ENCODE measurements around the gene ZNF768. TPM values are rescaled to one million over a fixed set of nuclear protein-coding genes. Genes with fewer than 3 reads are reported as not detected.
A peak's percentile ranks its signal among the peaks of the same experiment; 100 is the strongest.

ZNF768 gene
- total and polyA plus RNA-seq, 2 of the 13 experiments (the other 11 are each of a cell fraction or from before 2014, with no cell fraction given) = 26.7 to 34.4 TPM

DNA sequence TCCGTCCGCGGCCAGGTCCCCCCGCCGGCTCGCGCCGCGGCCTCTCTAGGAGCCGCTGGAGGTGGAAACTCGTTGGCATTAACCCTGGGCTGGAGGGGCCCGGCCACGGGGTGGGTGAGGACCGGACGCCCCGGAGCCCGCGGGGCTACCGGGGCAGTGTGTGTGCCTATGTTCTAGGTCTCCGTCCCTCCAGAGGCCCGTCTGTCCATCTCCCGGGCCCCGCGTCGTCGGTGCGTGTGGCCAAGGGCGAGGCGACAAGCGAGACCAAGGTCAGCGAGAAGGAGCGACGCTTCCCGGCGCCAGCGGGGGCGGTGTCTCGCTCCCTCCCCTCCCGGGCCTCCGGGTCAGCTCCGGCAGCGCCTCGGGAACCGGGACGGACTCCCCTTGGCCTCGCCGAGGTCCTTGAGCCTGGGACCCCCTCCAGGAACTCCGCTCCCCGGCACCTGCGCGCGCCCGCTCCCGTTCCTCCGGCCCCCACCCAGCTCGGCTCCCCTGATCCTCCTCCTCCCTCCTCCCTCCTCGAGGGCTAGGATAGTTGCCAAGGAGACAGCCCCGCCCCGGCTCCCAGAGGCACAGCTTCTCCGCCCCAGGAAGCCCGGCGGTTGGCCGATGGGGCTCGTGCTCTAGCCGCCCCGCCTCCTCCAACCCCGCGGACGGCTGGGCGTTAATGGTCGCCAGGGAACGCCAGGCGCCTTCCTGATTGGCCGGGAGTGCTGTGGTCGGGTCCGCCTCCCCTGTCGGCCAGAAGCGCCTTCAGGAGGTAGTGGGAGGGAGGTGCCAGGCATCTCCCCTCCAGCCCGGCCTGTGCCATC lies 663 bp upstream of the ZNF768 start (continued):
- TF ChIP-seq, protein P1, sequence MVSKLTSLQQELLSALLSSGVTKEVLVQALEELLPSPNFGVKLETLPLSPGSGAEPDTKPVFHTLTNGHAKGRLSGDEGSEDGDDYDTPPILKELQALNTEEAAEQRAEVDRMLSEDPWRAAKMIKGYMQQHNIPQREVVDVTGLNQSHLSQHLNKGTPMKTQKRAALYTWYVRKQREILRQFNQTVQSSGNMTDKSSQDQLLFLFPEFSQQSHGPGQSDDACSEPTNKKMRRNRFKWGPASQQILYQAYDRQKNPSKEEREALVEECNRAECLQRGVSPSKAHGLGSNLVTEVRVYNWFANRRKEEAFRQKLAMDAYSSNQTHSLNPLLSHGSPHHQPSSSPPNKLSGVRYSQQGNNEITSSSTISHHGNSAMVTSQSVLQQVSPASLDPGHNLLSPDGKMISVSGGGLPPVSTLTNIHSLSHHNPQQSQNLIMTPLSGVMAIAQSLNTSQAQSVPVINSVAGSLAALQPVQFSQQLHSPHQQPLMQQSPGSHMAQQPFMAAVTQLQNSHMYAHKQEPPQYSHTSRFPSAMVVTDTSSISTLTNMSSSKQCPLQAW (CRISPR knock-in tag; IDR thresholded peaks at IDR 0.05) = peak; percentile 79; the same call in 1 of the 2 replicates
- TF ChIP-seq, protein P2, sequence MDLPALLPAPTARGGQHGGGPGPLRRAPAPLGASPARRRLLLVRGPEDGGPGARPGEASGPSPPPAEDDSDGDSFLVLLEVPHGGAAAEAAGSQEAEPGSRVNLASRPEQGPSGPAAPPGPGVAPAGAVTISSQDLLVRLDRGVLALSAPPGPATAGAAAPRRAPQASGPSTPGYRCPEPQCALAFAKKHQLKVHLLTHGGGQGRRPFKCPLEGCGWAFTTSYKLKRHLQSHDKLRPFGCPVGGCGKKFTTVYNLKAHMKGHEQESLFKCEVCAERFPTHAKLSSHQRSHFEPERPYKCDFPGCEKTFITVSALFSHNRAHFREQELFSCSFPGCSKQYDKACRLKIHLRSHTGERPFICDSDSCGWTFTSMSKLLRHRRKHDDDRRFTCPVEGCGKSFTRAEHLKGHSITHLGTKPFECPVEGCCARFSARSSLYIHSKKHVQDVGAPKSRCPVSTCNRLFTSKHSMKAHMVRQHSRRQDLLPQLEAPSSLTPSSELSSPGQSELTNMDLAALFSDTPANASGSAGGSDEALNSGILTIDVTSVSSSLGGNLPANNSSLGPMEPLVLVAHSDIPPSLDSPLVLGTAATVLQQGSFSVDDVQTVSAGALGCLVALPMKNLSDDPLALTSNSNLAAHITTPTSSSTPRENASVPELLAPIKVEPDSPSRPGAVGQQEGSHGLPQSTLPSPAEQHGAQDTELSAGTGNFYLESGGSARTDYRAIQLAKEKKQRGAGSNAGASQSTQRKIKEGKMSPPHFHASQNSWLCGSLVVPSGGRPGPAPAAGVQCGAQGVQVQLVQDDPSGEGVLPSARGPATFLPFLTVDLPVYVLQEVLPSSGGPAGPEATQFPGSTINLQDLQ (CRISPR knock-in tag; IDR thresholded peaks at IDR 0.05) = 0 out of 2 replicates have a peak, but pooled peaks have one; percentile 46
- TF ChIP-seq CEBPB (IDR thresholded peaks at IDR 0.05; ENCODE audit: borderline replicate concordance, low read depth, low read length) (no peak), ZSCAN9 (CRISPR knock-in tag; IDR thresholded peaks at IDR 0.05; ENCODE audit: borderline replicate concordance) (peak; percentile 37; the same call in 1 of the 2 replicates), ZNF589 (CRISPR knock-in tag; conservative IDR thresholded peaks at IDR 0.05) (0 out of 2 replicates have a peak, but pooled peaks have one; percentile 46), SP2 (CRISPR knock-in tag; IDR thresholded peaks at IDR 0.05) (peak; percentile 68), ZSCAN30 (CRISPR knock-in tag; IDR thresholded peaks at IDR 0.05) (no peak), HNRNPLL (IDR thresholded peaks at IDR 0.05; ENCODE audit: low read depth, low read length, poor library complexity, severe bottlenecking) (peak; percentile 73), SNAPC2 (CRISPR knock-in tag; IDR thresholded peaks at IDR 0.05) (peak; percentile 40; the same call in 1 of the 2 replicates), ZBTB42 (CRISPR knock-in tag; IDR thresholded peaks at IDR 0.05) (no peak), SOX6 (IDR thresholded peaks at IDR 0.05) (no peak), SOX6 (CRISPR knock-in tag; IDR thresholded peaks at IDR 0.05) (peak; percentile 65), ZNF777 (CRISPR knock-in tag; IDR thresholded peaks at IDR 0.05) (peak; percentile 64), ZNF564 (CRISPR knock-in tag; IDR thresholded peaks at IDR 0.05) (no peak)
- TF ChIP-seq, protein P3, sequence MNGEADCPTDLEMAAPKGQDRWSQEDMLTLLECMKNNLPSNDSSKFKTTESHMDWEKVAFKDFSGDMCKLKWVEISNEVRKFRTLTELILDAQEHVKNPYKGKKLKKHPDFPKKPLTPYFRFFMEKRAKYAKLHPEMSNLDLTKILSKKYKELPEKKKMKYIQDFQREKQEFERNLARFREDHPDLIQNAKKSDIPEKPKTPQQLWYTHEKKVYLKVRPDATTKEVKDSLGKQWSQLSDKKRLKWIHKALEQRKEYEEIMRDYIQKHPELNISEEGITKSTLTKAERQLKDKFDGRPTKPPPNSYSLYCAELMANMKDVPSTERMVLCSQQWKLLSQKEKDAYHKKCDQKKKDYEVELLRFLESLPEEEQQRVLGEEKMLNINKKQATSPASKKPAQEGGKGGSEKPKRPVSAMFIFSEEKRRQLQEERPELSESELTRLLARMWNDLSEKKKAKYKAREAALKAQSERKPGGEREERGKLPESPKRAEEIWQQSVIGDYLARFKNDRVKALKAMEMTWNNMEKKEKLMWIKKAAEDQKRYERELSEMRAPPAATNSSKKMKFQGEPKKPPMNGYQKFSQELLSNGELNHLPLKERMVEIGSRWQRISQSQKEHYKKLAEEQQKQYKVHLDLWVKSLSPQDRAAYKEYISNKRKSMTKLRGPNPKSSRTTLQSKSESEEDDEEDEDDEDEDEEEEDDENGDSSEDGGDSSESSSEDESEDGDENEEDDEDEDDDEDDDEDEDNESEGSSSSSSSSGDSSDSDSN (CRISPR knock-in tag; IDR thresholded peaks at IDR 0.05) = peak; percentile 77
- TF ChIP-seq, protein P4, sequence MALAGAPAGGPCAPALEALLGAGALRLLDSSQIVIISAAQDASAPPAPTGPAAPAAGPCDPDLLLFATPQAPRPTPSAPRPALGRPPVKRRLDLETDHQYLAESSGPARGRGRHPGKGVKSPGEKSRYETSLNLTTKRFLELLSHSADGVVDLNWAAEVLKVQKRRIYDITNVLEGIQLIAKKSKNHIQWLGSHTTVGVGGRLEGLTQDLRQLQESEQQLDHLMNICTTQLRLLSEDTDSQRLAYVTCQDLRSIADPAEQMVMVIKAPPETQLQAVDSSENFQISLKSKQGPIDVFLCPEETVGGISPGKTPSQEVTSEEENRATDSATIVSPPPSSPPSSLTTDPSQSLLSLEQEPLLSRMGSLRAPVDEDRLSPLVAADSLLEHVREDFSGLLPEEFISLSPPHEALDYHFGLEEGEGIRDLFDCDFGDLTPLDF (CRISPR knock-in tag; IDR thresholded peaks at IDR 0.05) = no peak
- TF ChIP-seq, protein P5, sequence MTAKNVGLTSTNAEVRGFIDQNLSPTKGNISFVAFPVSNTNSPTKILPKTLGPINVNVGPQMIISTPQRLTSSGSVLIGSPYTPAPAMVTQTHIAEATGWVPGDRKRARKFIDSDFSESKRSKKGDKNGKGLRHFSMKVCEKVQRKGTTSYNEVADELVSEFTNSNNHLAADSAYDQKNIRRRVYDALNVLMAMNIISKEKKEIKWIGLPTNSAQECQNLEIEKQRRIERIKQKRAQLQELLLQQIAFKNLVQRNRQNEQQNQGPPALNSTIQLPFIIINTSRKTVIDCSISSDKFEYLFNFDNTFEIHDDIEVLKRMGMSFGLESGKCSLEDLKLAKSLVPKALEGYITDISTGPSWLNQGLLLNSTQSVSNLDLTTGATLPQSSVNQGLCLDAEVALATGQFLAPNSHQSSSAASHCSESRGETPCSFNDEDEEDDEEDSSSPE (CRISPR knock-in tag; IDR thresholded peaks at IDR 0.05) = peak; percentile 44; the same call in 1 of the 2 replicates
- TF ChIP-seq, protein P6, sequence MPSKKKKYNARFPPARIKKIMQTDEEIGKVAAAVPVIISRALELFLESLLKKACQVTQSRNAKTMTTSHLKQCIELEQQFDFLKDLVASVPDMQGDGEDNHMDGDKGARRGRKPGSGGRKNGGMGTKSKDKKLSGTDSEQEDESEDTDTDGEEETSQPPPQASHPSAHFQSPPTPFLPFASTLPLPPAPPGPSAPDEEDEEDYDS (CRISPR knock-in tag; IDR thresholded peaks at IDR 0.05) = peak; percentile 71; the same call in 1 of the 2 replicates

Measured in HepG2 (cell line).